GM18511 (cell line): Measurements from ENCODE around the gene RNU11.
A peak's percentile ranks its signal among the peaks of the same experiment; 100 is the strongest.
"Not testable (repeated sequence)": the region's sequence is repeated elsewhere in the genome, so short reads cannot be mapped to it uniquely, and the experiment has no call there.

ENCODE experiments used
- ATAC-seq: cut with Tn5 transposase; IDR thresholded peaks from one replicate; pipeline ENCODE4 v1.9.1; 2021; ENCODE audit warnings: mild to moderate bottlenecking, moderate library complexity; ENCODE audit not compliant: unreplicated experiment

The RNU11 gene

DNA sequence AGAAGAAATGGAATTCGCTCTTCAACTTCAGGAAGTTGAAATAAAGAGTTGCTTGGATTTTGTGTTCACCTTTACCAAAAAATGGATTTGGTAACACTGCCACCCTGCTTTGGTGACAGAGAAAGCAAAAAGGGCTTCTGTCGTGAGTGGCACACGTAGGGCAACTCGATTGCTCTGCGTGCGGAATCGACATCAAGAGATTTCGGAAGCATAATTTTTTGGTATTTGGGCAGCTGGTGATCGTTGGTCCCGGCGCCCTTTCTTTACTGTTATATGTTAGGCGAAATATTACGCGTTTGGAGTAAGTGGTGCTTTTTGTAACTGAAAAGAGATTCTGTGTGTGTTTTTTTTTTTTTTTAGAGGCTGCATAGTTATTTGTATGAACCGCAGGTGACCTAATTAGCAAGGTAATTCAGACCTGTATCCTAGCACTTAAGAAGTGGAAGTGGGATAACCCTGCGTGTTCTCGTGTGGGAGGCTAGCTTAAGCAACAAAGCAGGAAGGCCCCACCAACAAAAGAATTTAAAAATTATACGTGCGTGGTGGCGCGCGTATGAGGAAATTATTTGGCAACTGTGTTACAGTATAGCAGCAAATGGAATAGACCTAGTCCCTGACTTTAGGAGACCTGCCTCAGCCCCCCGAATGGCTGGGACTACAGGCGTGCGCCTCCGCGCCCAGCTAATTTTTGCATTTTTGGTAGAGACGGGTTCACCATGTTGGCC, at the start of gene RNU11:
RNU11 (plus strand) TSS at position 127 of the 725 bp plus-strand sequence.
- ATAC-seq: peak; percentile 78

- no peak for ATAC-seq
These were observed 46.7 kb upstream of the RNU11 start for GRCh38 chr1:28601696-28602095.

GRCh38 chr1:28602536-28603439, 45.6 kb upstream of the RNU11 start:
- ATAC-seq: no peak

DNA sequence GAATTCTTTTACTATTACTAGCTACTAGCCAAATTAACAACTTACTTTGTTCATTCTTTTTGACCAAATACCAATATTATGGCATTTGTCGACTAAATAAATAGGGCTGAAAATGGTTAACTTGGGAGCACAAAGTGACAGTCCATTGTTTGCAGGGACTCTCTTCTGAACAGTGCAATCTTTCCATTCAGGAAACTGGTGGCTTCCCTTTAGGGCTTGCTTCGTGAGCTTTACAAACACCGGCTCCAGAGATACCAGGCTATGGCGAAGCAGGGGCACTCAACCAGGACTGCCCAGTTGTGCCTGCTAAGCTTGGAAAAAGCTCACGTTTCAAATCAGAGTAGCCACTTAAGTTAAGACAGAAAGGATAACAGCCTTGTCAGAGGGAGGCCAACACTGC, 44.0 kb upstream of the RNU11 start:
- no peak for ATAC-seq

DNA sequence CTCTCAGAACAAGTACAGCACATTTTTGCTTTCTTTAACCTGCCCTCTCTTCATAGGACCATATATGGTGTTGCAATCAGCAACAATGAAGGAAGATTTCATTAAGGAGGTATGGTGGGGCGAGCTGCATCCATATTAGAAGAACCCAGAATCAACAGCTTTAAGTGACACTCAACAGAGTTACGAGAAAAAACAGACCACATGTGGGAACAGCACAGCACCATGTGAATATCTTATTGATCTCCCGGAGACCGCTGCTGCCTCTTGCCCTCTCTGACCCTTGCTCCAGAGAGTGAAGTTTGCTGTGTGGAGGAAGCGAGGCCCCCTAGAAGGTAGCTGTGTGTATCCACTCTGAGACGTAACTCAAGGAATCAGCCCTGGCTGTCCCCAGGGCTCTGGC, 43.4 kb upstream of the RNU11 start:
- ATAC-seq: no peak

GRCh38 chr1:28606771-28607170, 41.6 kb upstream of the RNU11 start:
- ATAC-seq: no peak

- no peak for ATAC-seq
These were observed 35.2 kb upstream of the RNU11 start for GRCh38 chr1:28613175-28613574.

- ATAC-seq: no peak
These were observed 16.7 kb upstream of the RNU11 start for GRCh38 chr1:28631713-28632112.

GRCh38 chr1:28632560-28632959, 15.8 kb upstream of the RNU11 start:
- no peak for ATAC-seq

- no peak for ATAC-seq
These were observed 7.6 kb upstream of the RNU11 start for GRCh38 chr1:28640766-28641165.

GRCh38 chr1:28642056-28642846, 6.1 kb upstream of the RNU11 start:
- peak; percentile 7 for ATAC-seq

DNA sequence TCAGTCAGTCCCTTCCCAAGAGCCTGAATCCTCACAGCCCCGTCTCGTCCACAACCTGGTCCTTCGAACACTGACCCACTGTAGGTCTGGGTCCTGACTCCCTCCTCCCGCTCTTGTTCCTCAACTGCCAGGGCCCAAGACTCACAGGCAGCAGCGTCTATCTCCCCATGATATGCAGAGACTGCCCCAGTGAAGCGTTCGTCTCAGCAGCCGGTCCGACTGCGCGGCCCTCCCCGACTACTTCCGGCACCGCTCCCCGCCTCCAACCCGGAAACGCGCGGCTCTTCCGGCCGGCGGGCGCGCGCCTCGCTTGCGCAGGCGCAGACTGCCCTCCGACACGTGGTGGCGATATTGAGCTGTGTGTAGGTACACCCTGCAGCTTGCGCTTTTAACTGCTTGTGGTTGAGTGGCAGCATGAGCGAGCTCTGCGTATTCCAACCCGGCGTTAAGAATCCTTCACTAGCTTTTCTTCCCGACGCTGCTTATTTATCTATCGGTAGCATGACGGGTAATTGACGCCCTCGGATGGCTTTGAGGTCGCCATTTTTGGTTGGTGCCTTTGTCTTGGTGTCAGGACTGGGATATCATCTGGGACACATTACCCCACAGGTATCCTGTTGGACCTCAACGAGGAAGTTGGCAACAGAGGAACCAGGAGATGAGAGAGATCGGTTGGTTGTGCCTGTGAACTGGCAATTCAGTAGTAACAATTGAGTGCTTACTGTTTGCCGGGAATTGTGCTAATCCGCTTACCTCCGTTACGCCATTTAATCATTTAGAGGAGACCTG, 5.4 kb upstream of the RNU11 start, which contains the start of gene TAF12:
TAF12 (minus strand) TSS at position 221 of the 789 bp plus-strand sequence. CDS start 20,986 bp downstream, outside the sequence.
- ATAC-seq: peak; percentile 75

- no peak for ATAC-seq
These were observed 3.9 kb upstream of the RNU11 start for GRCh38 chr1:28644494-28644893.

DNA sequence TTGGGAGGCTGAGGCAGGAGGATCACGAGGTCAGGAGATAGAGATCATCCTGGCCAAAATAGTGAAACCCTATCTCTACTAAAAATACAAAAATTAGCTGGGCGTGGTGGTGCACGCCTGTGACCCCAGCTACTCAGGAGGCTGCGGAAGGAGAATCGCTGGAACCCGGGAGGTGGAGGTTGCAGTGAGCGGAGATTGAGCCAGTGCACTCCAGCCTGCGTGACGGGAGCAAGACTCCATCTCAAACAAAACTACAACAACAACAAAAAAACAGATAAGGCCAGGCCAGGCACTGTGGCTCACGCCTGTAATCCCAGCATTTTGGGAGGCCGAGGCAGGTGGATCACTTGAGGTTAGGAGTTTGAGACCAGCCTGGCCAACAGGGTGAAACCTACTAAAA, 3.0 kb upstream of the RNU11 start:
- not testable (repeated sequence) for ATAC-seq

DNA sequence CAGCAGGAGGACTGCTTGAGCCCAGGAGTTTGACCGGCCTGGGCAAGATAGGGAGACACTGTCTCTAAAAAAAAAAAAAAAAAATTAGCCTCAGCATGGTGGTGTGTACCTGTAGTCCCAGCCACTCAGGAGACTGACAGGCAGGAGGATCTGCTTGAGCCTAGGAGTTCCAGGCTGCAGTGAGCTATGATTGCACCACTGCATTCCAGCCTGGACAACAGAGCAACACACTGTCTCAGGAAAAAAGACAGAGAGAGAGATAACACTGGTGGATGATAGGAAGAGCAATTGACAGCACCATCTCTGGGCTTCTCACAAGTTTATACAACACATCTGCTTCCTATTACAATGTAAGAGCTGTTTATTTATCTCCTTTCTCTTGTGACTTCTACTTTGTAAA, 2.4 kb upstream of the RNU11 start:
- ATAC-seq: no peak

- peak; percentile 67 for ATAC-seq
These were observed 359 bp upstream of the RNU11 start for GRCh38 chr1:28648008-28648473.

GRCh38 chr1:28653063-28653462, 4.7 kb downstream of the RNU11 start:
- ATAC-seq: not testable (repeated sequence)

DNA sequence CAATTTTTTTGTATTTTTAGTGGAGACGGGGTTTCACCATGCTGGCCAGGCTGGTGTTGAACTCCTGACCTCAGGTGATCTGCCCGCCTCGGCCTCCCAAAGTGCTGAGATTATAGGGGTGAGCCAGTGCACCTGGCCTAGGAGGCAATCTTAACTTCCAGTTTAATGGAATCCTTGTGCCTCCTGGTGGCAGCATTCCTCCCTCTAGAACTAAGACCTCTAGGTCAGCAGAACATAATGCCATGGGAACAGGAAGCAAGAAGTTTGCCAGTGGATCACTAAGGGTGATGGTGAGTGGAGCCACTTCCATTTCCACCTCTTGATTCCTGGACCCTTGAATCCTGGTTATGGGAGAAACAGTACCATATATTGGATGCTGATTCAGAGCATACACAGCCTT, 5.5 kb downstream of the RNU11 start:
- ATAC-seq: not testable (repeated sequence)

DNA sequence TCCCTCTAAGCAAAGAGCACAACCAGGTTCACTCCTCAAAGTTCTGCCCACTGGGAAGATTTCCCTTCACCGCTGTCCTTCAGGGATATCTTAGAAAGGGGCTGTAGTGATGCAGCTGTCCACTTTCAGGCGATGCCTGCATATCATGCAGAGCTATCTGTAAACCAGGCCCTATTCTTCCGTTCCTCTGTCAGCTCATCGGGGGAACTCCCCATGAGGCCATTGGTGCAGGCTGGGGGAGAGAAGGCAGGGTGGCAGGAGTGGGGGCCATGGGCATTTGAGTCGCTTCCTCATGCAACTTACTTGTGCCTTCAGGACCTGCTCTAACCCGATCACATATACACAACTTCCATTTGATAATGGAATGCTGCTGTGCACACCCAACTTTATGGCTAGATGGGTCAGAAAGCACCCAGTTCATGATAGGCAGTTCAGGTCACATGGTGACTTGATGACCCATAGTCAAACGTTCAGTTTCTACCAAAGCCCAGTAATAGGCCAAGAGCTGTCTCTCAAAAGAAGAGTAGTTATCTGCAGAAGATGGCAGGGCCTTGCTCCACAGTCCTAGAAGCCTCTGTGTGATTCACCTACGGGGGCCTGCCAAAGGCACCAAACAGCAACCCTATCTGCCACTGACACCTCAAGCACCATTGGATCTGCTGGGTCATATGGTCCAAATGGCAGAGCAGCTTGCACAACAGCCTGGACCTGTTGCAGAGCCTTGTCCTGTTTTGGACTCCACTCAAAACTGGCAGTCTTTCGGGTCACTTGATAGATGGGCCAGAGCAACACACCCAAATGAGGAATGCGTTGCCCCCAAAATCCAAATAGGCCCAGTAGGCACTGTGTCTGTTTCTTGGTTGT, 7.3 kb downstream of the RNU11 start:
- not testable (repeated sequence) for ATAC-seq
